K562 (cell line): ENCODE measurements around the gene SMAD3. TPM values are rescaled to one million over a fixed set of nuclear protein-coding genes. Genes with fewer than 3 reads are reported as not detected.
A peak's percentile ranks its signal among the peaks of the same experiment; 100 is the strongest.

Experiments used
- ATAC-seq: fragments of 200-7000 bp; cut with Tn5 transposase; 3 replicates; pipeline ENCODE4 v1.9.1; 2020; ENCODE audit warnings: moderate library complexity
- BruUV-seq: library from RNA; stranded (reverse); fragments of 400-500 nt; replicated peaks from 2 replicates; lab custom pipeline; 2021; lab: Mats Ljungman, UMichigan
- CTCF ChIA-PET: fragments of 300-600 bp; formaldehyde crosslinking; extraction: SDS; loops from one replicate; lab custom pipeline; 2021; ENCODE audit warnings: low intra/inter-chr PET ratio; lab: Yijun Ruan, JAX
- POLR2A ChIA-PET: fragments of 300-600, 350-650 bp; sonication (Branson Sonifier 250); formaldehyde crosslinking; extraction: SDS; loops from one replicate; lab custom pipeline; 2021; ENCODE audit warnings: antibody characterized with exemption, inconsistent platforms; lab: Yijun Ruan, JAX
- DNase-seq, 4 experiments: peaks; one replicate each; pipeline versions ENCODE4 v3.0.0 to v3.0.0-alpha.2; 2011 to 2018; ENCODE audit warnings: low spot score in 3 of 4, mixed read lengths in 3 of 4; ENCODE audit errors: extremely low read depth in 1 of 4
- FAIRE-seq: peaks from 2 replicates; lab custom pipeline; 2011; peaks lifted over from hg19 to GRCh38; lab: Jason Lieb, UNC
- H2AFZ ChIP-seq: 2 replicates; pipeline ENCODE4 v1.6.0; 2011; ENCODE audit warnings: low read depth, low read length, control low read depth, inconsistent platforms
- H3K27ac ChIP-seq: fragments of 200-600 bp; 3 replicates; pipeline ENCODE4 v1.8.0; 2011; ENCODE audit warnings: low read depth, mild to moderate bottlenecking, control low read depth, inconsistent platforms, low read length, moderate library complexity, mixed read lengths; ENCODE audit errors: extremely low read depth
- H3K27me3 ChIP-seq, 2 experiments: fragments of 300-600 bp in 1 of 2; 2 replicates in 1 of 2; 3 replicates in 1 of 2; pipeline versions ENCODE4 v1.6.0 to v1.8.0; 2011; ENCODE audit warnings: inconsistent platforms in 2 of 2, low read length in 2 of 2, mild to moderate bottlenecking in 1 of 2, mixed read lengths in 1 of 2, moderate library complexity in 1 of 2; ENCODE audit not compliant: control insufficient read depth in 2 of 2, insufficient read depth in 2 of 2
- H3K36me3 ChIP-seq: fragments of 300-600 bp; 3 replicates; pipeline ENCODE4 v1.8.0; 2011; ENCODE audit warnings: mild to moderate bottlenecking, low read length, inconsistent platforms; ENCODE audit not compliant: control insufficient read depth, insufficient read depth
- H3K4me1 ChIP-seq, 2 experiments: fragments of 200-600 bp in 1 of 2; replicated peaks in 1 of 2; 2 replicates in 1 of 2; 3 replicates in 1 of 2; pipeline versions ENCODE4 v1.5.1 to v1.8.0; 2011; ENCODE audit warnings: inconsistent platforms in 2 of 2, low read length in 2 of 2, mild to moderate bottlenecking in 1 of 2, mixed read lengths in 1 of 2, moderate library complexity in 1 of 2; ENCODE audit not compliant: control insufficient read depth in 2 of 2, insufficient read depth in 2 of 2
- H3K4me2 ChIP-seq: 2 replicates; pipeline ENCODE4 v1.6.1; 2011; ENCODE audit warnings: low read length, control low read depth, inconsistent platforms, mixed read lengths; ENCODE audit not compliant: insufficient read depth
- H3K4me3 ChIP-seq: fragments of 200-600 bp; sonication (generic), shearing (Covaris generic); 2 replicates; pipeline ENCODE4 v1.5.1; 2016; ENCODE audit warnings: control low read depth, inconsistent platforms
- H3K79me2 ChIP-seq: fragments of 200-600 bp; 3 replicates; pipeline ENCODE4 v1.8.0; 2011; ENCODE audit warnings: low read length, inconsistent platforms; ENCODE audit not compliant: control insufficient read depth, insufficient read depth
- H3K9ac ChIP-seq, 2 experiments: 2 replicates each; pipeline versions ENCODE4 v1.6.0 to v1.6.1; 2011; ENCODE audit warnings: low read depth in 2 of 2, low read length in 2 of 2, control low read depth in 1 of 2, inconsistent platforms in 1 of 2, mild to moderate bottlenecking in 1 of 2, mixed read lengths in 1 of 2; ENCODE audit not compliant: insufficient read depth in 1 of 2
- H3K9me1 ChIP-seq: one replicate; pipeline ENCODE4 v1.6.0; 2011; ENCODE audit warnings: inconsistent platforms, mild to moderate bottlenecking, low read length, moderate library complexity; ENCODE audit not compliant: control insufficient read depth, insufficient read depth
- H3K9me3 ChIP-seq: replicated peaks from 2 replicates; pipeline ENCODE4 v1.5.1; 2011; ENCODE audit warnings: low read depth, low read length, inconsistent platforms; ENCODE audit not compliant: control insufficient read depth, insufficient read depth
- H4K20me1 ChIP-seq: replicated peaks from 2 replicates; pipeline ENCODE4 v1.6.1; 2011; ENCODE audit warnings: low read length, inconsistent platforms, mixed read lengths; ENCODE audit not compliant: control insufficient read depth, insufficient read depth
- C11orf30 ChIP-seq: fragments of 450-650 bp; IDR thresholded peaks from 2 replicates; pipeline ENCODE4 v1.6.1; 2016; ENCODE audit warnings: low read depth, mild to moderate bottlenecking
- KDM4B ChIP-seq, 2 experiments: fragments of 450-650 bp in 1 of 2; sonication (generic) in 1 of 2; IDR thresholded peaks; 2 replicates each; pipeline ENCODE4 v1.6.1; 2016 to 2017; ENCODE audit warnings: borderline replicate concordance in 2 of 2, antibody characterized with exemption in 1 of 2, low read depth in 1 of 2, mild to moderate bottlenecking in 1 of 2
- KDM5B ChIP-seq: fragments of 200-600 bp; sonication (generic); IDR thresholded peaks from 2 replicates; pipeline ENCODE4 v1.6.1; 2012; ENCODE audit warnings: low read depth, mild to moderate bottlenecking, moderate library complexity, low read length, control low read depth, inconsistent platforms; ENCODE audit not compliant: insufficient replicate concordance
- POLR2A ChIP-seq: fragments of 450-650 bp; conservative IDR thresholded peaks from 2 replicates; pipeline ENCODE4 v1.6.1; 2016
- RFX7 ChIP-seq: fragments of 250-450 bp; sonication (Bioruptor Pico); IDR thresholded peaks from 2 replicates; pipeline ENCODE4 v1.5.1; 2021; ENCODE audit warnings: mild to moderate bottlenecking
- ZNF316 ChIP-seq: fragments of 450-650 bp; IDR thresholded peaks from 2 replicates; pipeline ENCODE4 v1.6.1; 2016
- WGBS: fragments of 100-300 bp; shearing (Covaris generic); methylation state at CpG from one replicate; pipeline ENCODE4 v1.1.6; 2016; ENCODE audit warnings: low coverage, mixed read lengths; ENCODE audit not compliant: insufficient coverage; ENCODE audit errors: missing lambda C conversion rate; 5-methylcytosine and 5-hydroxymethylcytosine counted together
- in situ Hi-C: fragments of 300-500 bp; cut with MboI; formaldehyde crosslinking; loops from 4 replicates; pipeline ENCODE4 v1.15.0; 2018; ENCODE audit warnings: inconsistent platforms, mixed read lengths
- intact Hi-C: fragments of 100-400 bp; cut with micrococcal nuclease; formaldehyde crosslinking; loops from 2 replicates; pipeline ENCODE4 v1.14.2; 2022
- polyA plus RNA-seq, 8 experiments: library from polyadenylated mRNA; depleted of rRNA in 4 of 8; stranded (reverse) in 5 of 8; unstranded in 3 of 8; fragments of >200 nt; fragmentation: Nextera tagmentation in 2 of 8; fragmentation: Illumina TruSeq in 1 of 8; extraction: Ambion mirVana in 2 of 8; extraction: Trizol in 1 of 8; gene quantifications; 2 replicates each; pipeline versions ENCODE4 v1.2.1 to v1.2.3, GENCODE V29; 2011 to 2014; ENCODE audit warnings: inconsistent platforms in 1 of 8, missing spikeins in 1 of 8
- total RNA-seq, 7 experiments: library from RNA; depleted of rRNA in 6 of 7; stranded (reverse); fragments of >200 nt in 6 of 7; fragmentation: Illumina TruSeq in 2 of 7; extraction: Trizol in 2 of 7; gene quantifications; 2 replicates each; pipeline versions ENCODE4 v1.2.1 to v1.2.3, GENCODE V29; 2011 to 2021; ENCODE audit warnings: low replicate concordance in 1 of 7
- TF ChIP-seq, protein P1 (sequence below): fragments of 450-650 bp; formaldehyde crosslinking; conservative IDR thresholded peaks from 2 replicates; pipeline ENCODE4 v1.4.0; 2022; ENCODE audit warnings: mild to moderate bottlenecking, missing genetic modification characterization

Gene SMAD3
- total and polyA plus RNA-seq, 9 of the 15 experiments (the other 6 are each of a cell fraction or from before 2014, with no cell fraction given) = 4.3 to 39.2 (median 11.1) TPM

DNA sequence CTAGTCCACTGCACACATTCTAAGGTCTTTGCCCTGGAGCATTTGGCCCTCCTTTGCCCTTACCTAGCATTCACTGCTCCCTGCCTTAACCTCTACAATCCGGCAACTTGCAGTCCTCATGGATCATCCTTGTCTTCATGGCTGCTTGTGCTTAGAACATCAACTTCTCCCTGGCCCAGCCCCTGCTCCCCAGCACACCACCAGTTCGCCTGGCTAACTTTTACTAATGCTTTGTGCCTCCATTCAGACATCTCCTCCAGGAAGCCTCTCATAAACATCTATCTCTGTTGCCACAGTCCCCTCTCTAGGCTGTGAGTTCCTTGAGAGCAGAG, 131.9 kb downstream of the SMAD3 start:
- no peaks in the 10 kb centered on the region for H3K4me1 ChIP-seq
- H2AFZ ChIP-seq = no peak overlapping the region
- FAIRE-seq (no peak), DNase-seq (no peak), ATAC-seq (no peak; the same call in 2 of the 3 replicates)
- in situ Hi-C loops = no loop called here
- H3K27ac ChIP-seq = no peak overlapping the region
- ChIA-PET POLR2A (interaction anchor here (1.7 kb wide), 1 partner anchor 11 kb away, joined by 10 read pairs; no protein-coding TSS in a partner anchor), CTCF (no interaction called here)
- H3K27me3 ChIP-seq = no peaks in the 10 kb centered on the region
- no peaks in the 10 kb centered on the region for H3K9me1 ChIP-seq
- H4K20me1 ChIP-seq = no peaks in the 10 kb centered on the region
- H3K4me3 ChIP-seq = no peak overlapping the region
- H3K9me3 ChIP-seq = no peaks in the 10 kb centered on the region
- no peak overlapping the region for H3K9ac ChIP-seq
- H3K36me3 ChIP-seq = peaks cover 58% of the 10 kb centered on the region
- no peak overlapping the region for H3K4me2 ChIP-seq
- WGBS = 83% methylated on average over 2 of the region's 2 CpGs
- no TSS peak for BruUV-seq
- intact Hi-C loops = no loop called here
- TF ChIP-seq KDM5B = no peak
- TF ChIP-seq, all 486 proteins: peak for 0
- H3K79me2 ChIP-seq = no peaks in the 10 kb centered on the region

DNA sequence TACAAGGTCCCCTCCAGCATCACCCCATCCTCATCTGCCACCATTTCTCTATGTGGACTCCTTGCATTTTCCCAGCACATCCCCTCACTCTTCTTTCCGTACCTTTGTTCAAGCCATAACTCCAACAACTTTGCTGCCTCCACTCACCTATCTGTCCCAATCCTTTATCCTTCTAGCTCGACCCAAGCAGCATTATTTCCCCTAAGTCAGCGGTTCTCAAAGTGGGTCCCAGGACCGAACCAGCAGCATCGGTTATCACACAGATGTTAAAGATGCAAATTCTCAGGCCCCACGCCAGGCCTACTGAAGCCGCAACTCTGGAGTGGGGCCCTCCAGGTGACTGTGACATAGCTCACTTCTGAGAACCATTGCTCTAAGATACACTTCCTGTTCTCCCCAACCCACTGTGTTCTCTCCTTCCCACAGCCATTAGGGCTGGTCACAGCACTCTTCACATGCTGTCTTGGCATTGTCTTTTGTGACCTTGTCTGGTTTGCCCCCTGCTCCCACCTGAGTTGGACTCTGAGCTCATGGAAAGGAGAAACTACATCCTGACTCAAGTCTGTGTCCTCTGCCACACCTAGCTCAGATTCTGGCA, 132.9 kb downstream of the SMAD3 start:
- H3K4me2 ChIP-seq = no peak overlapping the region
- no peak overlapping the region for H2AFZ ChIP-seq
- H3K79me2 ChIP-seq = no peaks in the 10 kb centered on the region
- no peak overlapping the region for H3K27ac ChIP-seq
- no peaks in the 10 kb centered on the region for H3K4me1 ChIP-seq
- ChIA-PET CTCF (no interaction called here), POLR2A (interaction anchor here (0.6 to 1.7 kb wide), 4 partner anchors 12 to 265 kb away, joined by 3 to 10 read pairs (median 4); no protein-coding TSS in a partner anchor)
- in situ Hi-C loops (no loop called here), intact Hi-C loops (no loop called here)
- H3K36me3 ChIP-seq = peaks cover 61% of the 10 kb centered on the region
- no peak for TF ChIP-seq KDM4B (IDR thresholded peaks at IDR 0.05; ENCODE audit: borderline replicate concordance in 2 of 2, low read depth in 1 of 2)
- no peak for TF ChIP-seq RFX7 (CRISPR knock-in tag)
- TF ChIP-seq C11orf30 = peak; percentile 30; the same call in 1 of the 2 replicates
- peak; percentile 48; the same call in 1 of the 2 replicates for TF ChIP-seq ZNF316
- peak; percentile 42; the same call in 1 of the 2 replicates for TF ChIP-seq POLR2A
- TF ChIP-seq, protein P1, sequence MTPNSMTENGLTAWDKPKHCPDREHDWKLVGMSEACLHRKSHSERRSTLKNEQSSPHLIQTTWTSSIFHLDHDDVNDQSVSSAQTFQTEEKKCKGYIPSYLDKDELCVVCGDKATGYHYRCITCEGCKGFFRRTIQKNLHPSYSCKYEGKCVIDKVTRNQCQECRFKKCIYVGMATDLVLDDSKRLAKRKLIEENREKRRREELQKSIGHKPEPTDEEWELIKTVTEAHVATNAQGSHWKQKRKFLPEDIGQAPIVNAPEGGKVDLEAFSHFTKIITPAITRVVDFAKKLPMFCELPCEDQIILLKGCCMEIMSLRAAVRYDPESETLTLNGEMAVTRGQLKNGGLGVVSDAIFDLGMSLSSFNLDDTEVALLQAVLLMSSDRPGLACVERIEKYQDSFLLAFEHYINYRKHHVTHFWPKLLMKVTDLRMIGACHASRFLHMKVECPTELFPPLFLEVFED (CRISPR knock-in tag) = 0 out of 2 replicates have a peak, but pooled peaks have one; percentile 30
- 91% methylated on average over 7 of the region's 7 CpGs for WGBS
- H3K9me3 ChIP-seq = no peaks in the 10 kb centered on the region
- ATAC-seq = no peak
- no peaks in the 10 kb centered on the region for H3K9me1 ChIP-seq
- H3K9ac ChIP-seq = no peak overlapping the region; a peak in 1 of 4 replicates
- no peak for FAIRE-seq
- no peak for DNase-seq
- H3K4me3 ChIP-seq = no peak overlapping the region
- no peaks in the 10 kb centered on the region for H3K27me3 ChIP-seq
- BruUV-seq = no TSS peak
- H4K20me1 ChIP-seq = no peaks in the 10 kb centered on the region
